ENCODE data around the gene NPAS3.

- TF ChIP-seq CTCF (IDR thresholded peaks at IDR 0.05) (no peak), POLR2A (IDR thresholded peaks at IDR 0.05) (no peak), POLR2AphosphoS5 (IDR thresholded peaks at IDR 0.05) (no peak)
Observed at GRCh38 chr14:33477797-33478196, 539.1 kb downstream of the NPAS3 start.
